HG03103 (cell line): ENCODE measurements around the gene SFXN2.
"Not testable (repeated sequence)": the region's sequence is repeated elsewhere in the genome, so short reads cannot be mapped to it uniquely, and the experiment has no call there.

ENCODE experiments used
- ATAC-seq: cut with Tn5 transposase; IDR thresholded peaks from one replicate; pipeline ENCODE4 v1.9.1; 2021; ENCODE audit warnings: low read depth; ENCODE audit not compliant: unreplicated experiment

SFXN2 gene

GRCh38 chr10:102744374-102745051 is 30.1 kb downstream of the SFXN2 start:
- ATAC-seq, result no peak

GRCh38 chr10:102745157-102745556 is 30.7 kb downstream of the SFXN2 start:
- ATAC-seq, result no peak

- ATAC-seq, result no peak
These were observed 38.0 kb downstream of the SFXN2 start for GRCh38 chr10:102752266-102752930.

GRCh38 chr10:102752934-102753664 is 38.7 kb downstream of the SFXN2 start:
- ATAC-seq, result no peak

DNA sequence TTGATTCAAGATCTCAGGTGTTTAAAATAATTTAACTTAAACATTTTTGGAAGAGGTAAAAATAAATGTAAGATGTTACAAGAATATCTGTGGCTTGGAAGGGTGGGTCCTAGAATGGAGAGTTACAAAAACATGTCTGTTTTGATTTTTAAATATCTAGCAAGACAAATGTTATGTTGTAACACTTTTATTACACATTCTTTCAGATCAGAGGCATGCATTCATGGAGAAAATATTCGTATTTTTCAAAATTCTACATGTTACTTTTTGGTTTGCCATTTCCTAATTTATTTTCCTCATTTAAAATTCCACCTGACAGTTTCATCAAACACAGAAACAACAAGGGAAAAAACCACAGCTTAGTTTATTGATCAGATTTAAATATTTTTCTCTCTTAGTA is 39.3 kb downstream of the SFXN2 start:
- ATAC-seq, result no peak

DNA sequence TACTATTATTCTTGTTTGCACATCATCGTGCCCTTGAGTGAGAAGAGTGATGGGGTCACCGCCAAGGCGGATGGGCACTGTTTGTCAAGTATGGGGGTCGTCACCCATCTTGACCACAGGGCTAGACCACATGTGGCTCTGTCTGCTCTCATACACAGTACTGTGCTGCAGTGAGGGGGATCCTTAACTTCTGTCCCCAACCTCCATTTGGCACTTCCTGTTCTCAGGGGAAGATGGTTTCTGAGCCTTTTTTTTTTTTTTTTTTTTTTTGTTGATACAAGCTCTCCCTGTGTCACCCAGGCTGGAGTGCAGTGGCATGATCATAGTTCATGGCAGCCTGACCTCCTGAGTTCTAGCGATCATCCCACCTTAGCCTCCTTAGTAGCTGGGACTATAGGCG is 42.9 kb downstream of the SFXN2 start:
- no peak for ATAC-seq

GRCh38 chr10:102758240-102758932 is 44.0 kb downstream of the SFXN2 start:
- ATAC-seq, result no peak

GRCh38 chr10:102758933-102759262 is 44.5 kb downstream of the SFXN2 start:
- not testable (repeated sequence) for ATAC-seq

- ATAC-seq, result no peak
These were observed 45.2 kb downstream of the SFXN2 start for GRCh38 chr10:102759497-102760210.

DNA sequence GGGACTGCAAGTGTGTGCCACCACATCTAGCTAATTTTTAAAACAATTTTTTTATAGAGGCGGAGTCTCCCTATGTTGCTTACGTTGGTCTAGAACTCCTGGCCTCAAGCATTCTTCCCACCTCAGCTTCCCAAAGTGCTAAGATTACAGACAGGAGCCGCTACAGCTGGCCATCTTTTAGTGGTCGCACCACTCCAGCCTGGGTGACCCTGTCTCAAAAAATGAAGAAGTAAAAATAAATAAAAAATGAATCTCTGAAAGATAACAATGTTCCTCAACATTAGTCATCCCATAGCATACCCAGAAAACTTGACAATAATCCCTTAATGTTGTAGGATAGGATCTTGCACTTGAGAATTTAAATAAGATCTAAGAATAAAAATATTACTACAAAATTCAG is 47.5 kb downstream of the SFXN2 start:
- no peak for ATAC-seq

GRCh38 chr10:102762401-102763015 is 48.1 kb downstream of the SFXN2 start:
- no peak for ATAC-seq

DNA sequence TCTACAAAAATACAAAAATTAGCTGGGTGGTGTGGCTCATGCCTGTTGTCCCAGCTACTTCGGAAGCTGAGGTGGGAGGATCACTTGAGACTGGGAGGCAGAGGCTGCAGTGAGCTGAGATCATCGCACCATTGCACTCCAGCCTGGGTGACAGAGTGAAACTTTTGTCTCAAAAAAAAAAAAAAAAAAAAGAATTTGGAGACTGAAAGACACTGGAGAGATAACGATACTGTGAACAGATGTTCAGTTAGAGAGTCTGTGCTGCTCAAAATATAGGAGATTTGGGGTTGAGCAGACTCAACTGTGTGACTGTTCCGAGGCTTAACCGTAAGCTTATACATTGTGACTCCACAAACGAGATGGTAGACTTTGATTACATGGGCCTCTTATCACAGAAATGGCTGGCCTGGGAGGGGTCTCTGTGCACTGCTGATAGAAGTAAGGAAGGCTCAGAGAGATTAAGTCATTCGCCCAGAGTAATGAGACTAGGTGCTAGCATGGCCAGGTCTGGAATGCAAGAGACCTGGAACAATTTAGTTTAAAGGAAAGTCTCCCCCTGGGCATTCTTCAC is 48.7 kb downstream of the SFXN2 start:
- ATAC-seq, result no peak

- ATAC-seq, result no peak
These were observed 50.2 kb downstream of the SFXN2 start for GRCh38 chr10:102764470-102765161.

DNA sequence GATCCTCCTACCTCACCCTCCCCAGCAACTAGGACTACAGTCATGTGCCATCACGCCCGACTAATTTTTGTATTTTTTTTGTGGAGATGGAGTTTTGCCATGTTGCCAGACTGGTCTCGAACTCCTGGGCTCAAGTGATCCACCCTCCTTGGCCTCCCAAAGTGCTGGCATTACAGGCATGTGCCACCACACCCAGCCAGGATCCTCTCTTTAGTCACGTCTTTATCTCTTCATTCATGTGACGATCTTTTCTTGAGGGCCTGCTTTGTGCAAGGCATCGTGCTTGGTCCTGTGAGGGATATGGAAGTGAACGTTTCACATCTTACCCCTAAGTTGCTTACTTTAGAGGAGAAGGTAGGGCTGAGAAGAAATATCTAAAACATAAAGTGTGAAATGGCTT is 50.9 kb downstream of the SFXN2 start:
- ATAC-seq, result no peak

GRCh38 chr10:102767428-102768160 is 53.2 kb downstream of the SFXN2 start:
- ATAC-seq, result no peak

DNA sequence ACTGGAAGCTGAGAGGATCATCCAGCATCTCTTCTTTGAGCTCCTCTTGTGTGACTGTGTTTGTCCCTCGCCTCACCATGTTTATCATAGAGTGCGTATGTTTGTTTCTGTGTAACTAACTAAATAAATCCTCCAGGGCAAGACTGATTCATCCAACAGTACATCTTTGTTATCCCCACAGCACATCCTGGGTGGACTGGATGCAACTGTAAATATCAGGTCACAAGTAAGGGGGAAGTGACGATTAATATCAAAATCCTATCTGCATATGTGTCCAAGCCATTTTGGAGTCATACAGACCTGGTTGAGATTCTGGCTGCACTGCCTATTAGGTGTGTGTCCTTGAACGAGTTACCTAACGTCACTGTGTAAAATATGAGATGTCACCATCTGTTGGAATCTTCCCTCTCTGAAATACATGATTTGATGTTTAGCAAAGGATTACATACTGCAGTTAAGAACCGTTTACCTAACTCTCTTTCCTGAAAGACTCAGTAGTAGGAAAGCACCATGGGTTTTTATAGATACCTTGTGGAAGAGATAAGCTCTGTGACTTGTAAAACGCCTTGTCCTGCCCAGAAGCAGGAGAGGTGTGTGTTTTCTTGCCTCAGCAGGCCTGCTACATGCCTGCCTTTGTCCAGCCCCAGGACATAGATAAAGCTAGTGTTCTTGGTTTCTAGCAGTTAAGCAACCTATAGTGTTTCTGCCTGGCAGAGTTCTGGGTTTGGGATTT is 55.1 kb downstream of the SFXN2 start:
- ATAC-seq, result no peak

- ATAC-seq, result no peak
These were observed 55.7 kb downstream of the SFXN2 start for GRCh38 chr10:102770108-102770482.

- ATAC-seq, result no peak
These were observed 56.4 kb downstream of the SFXN2 start for GRCh38 chr10:102770792-102771191.
